H4 (cell line): ENCODE results near the gene MCF2L2. TPM values are rescaled to one million over a fixed set of nuclear protein-coding genes. Genes with fewer than 3 reads are reported as not detected.
A peak's percentile ranks its signal among the peaks of the same experiment; 100 is the strongest.
"Not testable (repeated sequence)": the region's sequence is repeated elsewhere in the genome, so short reads cannot be mapped to it uniquely, and the experiment has no call there.

ENCODE experiments used
- DNase-seq: peaks from one replicate; pipeline ENCODE4 v3.0.0-alpha.2; 2015; ENCODE audit warnings: low spot score
- total RNA-seq: library from RNA; depleted of rRNA; stranded (reverse); fragments of >200 nt; shearing (Covaris generic); gene quantifications from 2 replicates; pipeline ENCODE4 v1.2.3, GENCODE V29; 2014

MCF2L2 gene
- total RNA-seq, 1 experiment from 2014 or later: 0.64 TPM

GRCh38 chr3:183172051-183172639 lies 256.3 kb downstream of the MCF2L2 start:
- no peak for DNase-seq

GRCh38 chr3:183167975-183168374 lies 260.4 kb downstream of the MCF2L2 start:
- DNase-seq: not testable (repeated sequence)

GRCh38 chr3:183163563-183163962 lies 264.9 kb downstream of the MCF2L2 start:
- DNase-seq: no peak

- no peak for DNase-seq
Observed at GRCh38 chr3:183161552-183162336, 266.7 kb downstream of the MCF2L2 start.

GRCh38 chr3:183160616-183161015 lies 267.8 kb downstream of the MCF2L2 start:
- no peak for DNase-seq

- DNase-seq: no peak
Observed at GRCh38 chr3:183159333-183159732, 269.1 kb downstream of the MCF2L2 start.

GRCh38 chr3:183158551-183159006 lies 269.8 kb downstream of the MCF2L2 start:
- DNase-seq: peak; percentile 73

GRCh38 chr3:183158113-183158512 lies 270.3 kb downstream of the MCF2L2 start:
- no peak for DNase-seq

GRCh38 chr3:183156266-183156665 lies 272.2 kb downstream of the MCF2L2 start:
- peak; percentile 80 for DNase-seq

GRCh38 chr3:183155499-183155898 lies 272.9 kb downstream of the MCF2L2 start:
- no peak for DNase-seq

- no peak for DNase-seq
Observed at GRCh38 chr3:183153210-183153950, 275.0 kb downstream of the MCF2L2 start.

- no peak for DNase-seq
Observed at GRCh38 chr3:183151821-183152351, 276.5 kb downstream of the MCF2L2 start.

GRCh38 chr3:183151086-183151485 lies 277.3 kb downstream of the MCF2L2 start:
- no peak for DNase-seq

- peak; percentile 84 for DNase-seq
Observed at GRCh38 chr3:183149915-183150750, 278.3 kb downstream of the MCF2L2 start.

- peak; percentile 73 for DNase-seq
Observed at GRCh38 chr3:183148056-183148455, 280.4 kb downstream of the MCF2L2 start.

- no peak for DNase-seq
Observed at GRCh38 chr3:183144363-183144762, 284.1 kb downstream of the MCF2L2 start.

GRCh38 chr3:183142199-183142598 lies 286.2 kb downstream of the MCF2L2 start:
- DNase-seq: no peak

- no peak for DNase-seq
Observed at GRCh38 chr3:183134844-183135243, 293.6 kb downstream of the MCF2L2 start.

- DNase-seq: no peak
Observed at GRCh38 chr3:183132409-183132808, 296.0 kb downstream of the MCF2L2 start.

GRCh38 chr3:183131735-183132134 lies 296.7 kb downstream of the MCF2L2 start:
- no peak for DNase-seq

- DNase-seq: no peak
Observed at GRCh38 chr3:183131186-183131725, 297.2 kb downstream of the MCF2L2 start.
